Activated T-cell treated with anti-CD3 and anti-CD28 coated beads for 48 hours (primary cell): ENCODE measurements around the gene CEL.

Source experiments
- DNase-seq: peaks from one replicate; pipeline ENCODE4 v3.0.0-alpha.2; 2020; ENCODE audit warnings: low read depth

CEL gene

DNA sequence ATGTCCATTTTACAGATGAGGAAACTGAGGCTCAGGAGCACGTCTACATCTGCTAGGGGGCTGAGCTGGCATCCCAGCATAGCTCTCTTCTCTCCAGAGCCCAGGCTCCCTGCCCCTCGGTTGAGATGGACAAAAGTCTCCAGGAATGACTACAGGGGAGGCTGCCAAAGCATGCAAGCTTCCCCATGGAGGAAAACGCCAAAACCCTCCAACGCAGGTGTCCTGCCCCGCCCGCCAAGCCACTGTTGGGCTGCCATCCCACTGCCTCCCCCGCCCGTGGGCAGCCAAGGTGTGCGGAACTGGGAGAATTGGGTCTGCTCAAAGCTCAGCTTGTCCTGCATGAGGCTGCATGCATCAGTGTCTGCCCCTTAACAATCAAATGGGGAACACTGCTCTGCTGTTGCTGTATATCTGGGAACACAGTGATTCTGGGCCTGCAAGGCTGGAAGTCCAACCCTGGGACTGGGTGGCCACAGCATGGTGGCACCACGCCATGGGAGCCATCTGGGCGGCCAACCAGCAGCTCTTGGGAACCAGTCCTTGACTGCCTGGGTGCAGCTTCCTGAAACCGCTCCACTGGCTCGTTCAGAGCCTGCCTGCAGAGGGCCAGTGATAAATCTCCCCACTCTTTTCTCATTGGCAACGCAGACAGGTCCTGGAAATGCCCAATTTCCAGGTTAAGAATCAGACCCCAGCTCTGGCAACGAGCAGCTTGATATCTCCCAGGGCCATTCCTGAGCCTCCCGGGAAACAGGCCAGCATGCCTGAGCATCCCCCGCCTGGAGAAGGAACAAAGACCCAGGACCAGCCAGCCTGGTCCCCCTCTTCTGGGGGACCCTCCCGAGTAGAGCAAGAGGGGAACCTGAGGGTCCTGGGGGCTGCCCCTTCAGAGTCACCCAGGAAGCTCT, 55.7 kb downstream of the CEL start:
- DNase-seq: no peak

DNA sequence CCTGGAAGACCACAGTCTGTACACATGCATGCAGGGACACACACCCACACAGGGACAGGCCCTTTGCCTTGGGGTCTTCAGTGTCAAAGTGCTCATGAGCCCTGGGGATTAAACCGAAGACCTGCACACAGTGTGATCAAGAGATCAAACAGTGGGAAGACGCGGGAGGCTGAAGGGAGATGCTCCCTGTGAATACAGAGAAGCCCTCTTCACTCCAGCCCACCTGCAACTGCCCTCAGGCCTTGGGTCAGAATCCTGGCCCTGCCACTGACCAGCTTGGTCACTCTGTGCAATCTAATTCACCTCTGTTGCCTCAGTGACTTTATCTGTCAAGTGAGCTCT, 56.4 kb downstream of the CEL start:
- no peak for DNase-seq

DNA sequence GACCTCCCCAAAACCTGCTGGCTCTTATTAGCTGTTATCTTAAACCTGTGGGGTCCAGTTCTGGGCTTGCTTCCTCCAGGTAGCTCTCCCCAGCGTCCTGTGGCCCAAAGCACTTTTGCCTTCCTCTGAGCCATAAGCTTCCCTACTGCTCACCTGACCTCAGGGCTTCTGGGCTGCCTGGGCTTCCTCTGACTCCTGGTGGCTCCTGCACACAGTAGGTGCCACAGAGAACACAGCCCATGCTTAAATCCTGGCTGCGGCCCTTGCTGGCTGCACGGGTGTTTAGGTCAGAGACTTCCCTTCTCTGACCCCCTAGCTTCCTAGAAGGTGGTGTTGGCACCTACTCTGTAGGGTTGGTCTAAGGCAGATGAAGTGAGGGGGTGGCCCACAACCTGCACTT, 56.8 kb downstream of the CEL start:
- DNase-seq: no peak

DNA sequence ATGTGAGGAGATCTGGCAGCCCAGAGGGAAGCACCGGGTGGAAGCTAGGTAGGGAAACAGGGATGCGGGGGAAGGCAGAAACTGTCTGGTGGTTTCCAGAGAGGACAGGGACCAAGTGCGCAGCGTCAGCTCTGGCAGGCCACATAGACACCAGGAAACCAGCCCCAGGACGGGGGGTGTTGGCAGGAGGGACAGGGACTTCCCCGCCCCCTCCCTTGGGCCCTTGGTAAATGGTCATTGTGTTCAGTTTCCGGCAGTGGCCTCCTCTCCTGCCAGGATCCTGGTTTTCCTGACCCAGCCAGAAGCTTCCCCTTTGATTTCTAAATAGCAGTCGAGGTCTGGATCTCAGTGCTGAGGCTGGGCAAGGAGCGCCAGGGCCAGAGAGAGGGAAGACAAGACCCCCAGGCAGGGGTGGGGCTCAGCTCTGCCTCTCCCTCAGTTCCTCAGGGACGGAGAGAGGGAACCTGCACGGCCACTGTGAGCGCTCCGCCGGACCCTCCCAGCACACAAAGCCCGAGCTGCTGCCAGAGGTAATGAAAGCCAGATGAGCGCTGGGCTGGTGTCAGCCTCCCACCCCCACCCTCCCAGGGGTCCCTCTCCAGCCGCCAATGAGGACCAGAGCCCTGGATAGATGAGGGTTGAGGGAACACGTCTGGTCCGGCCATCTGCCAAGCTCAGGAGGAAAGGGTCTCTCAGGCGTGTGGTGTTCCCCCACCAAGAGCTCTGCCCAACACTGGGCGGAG, 57.5 kb downstream of the CEL start:
- no peak for DNase-seq

DNA sequence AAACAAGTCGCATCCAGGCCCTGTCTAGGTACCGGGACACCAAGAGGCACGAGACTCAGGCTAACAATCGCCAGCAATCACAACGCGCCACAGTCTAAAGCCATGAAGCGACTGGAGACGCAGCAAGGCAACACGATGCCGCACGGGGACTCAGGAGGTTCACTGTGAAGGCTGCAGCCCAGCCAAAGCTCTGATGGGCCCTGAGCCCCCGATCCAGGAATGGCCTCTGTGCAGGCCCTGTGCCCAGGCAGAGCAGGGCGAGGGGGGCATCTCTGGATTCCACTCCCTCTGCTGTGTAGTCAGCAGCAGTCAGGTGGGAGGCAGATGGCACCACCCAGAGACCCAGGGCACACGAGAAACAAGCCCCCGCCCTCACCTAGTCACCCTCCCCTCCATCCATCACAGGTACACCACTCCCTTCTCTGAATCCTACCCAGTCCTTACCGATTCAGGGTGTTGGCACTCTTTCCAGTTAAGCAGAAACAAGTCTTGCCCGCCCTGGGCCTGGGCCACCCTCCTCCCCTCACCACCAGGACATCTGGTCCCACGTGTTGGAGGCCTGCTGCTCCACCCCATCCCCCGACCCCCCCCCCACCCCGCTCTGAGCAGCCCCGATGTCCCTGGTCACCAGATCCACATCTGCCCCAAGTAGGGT, 58.2 kb downstream of the CEL start:
- DNase-seq: no peak

DNA sequence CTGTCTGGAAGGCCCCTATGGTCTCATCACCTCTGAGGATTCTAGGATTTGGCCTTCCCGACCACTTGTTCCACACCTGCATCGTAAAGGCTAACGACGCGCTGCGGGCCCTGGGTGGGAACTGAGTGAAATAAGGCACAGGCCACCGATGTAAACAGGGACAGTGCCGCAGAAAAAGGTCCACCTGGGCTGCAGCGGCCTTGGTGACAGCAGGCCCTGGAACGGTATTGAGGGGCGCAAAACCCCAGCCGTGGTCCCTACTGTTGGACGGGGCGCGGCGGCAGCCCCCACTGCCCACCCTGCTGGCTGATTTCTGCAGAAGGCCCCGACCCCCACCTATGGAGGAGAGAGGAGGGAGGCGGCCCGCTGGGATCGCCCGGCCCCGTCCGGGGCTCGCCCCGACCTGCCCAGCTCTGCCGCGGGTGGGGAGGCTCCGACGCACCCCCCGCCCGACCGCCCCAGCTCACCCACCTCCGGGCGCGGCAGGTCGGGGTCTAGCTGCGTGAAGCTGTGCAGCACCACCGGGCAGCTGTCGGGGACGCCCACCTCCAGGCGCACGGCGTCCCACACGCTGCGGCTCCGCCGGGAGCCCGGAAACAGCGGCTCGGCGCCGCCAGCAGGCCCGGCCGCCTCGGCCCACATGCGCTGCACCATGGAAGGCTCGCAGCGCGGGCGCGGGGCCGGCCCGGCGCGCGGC, 58.9 kb downstream of the CEL start:
- no peak for DNase-seq
